ENCODE measurements around the gene FAM81A. TPM values are rescaled to one million over a fixed set of nuclear protein-coding genes. Genes with fewer than 3 reads are reported as not detected.

The FAM81A gene
- polyA plus RNA-seq, 1 donor from 2014 or later, result 5.0 TPM

GRCh38 chr15:59541750-59542149, 103.8 kb downstream of the FAM81A start:
- Histone ChIP-seq H3K9me3 (ENCODE audit: low read length) (no peaks in the 10 kb centered on the region), H3K4me2 (ENCODE audit: low read length) (no peak overlapping the region), H3K36me3 (ENCODE audit: insufficient read depth, low read length) (no peaks in the 10 kb centered on the region), H3K27me3 (ENCODE audit: insufficient read depth, low read depth, low read length) (no peaks in the 10 kb centered on the region), H3K79me2 (replicated peaks; ENCODE audit: insufficient read depth, low read length) (no peaks in the 10 kb centered on the region), H3K9ac (ENCODE audit: low read length) (no peak overlapping the region), H3K9me2 (ENCODE audit: insufficient read depth, low read length) (no peaks in the 10 kb centered on the region), H3K27ac (ENCODE audit: low read length) (no peak overlapping the region), H2AFZ (ENCODE audit: low read depth, low read length) (no peak overlapping the region), H3K4me3 (ENCODE audit: low read length) (no peak overlapping the region), H4K20me1 (ENCODE audit: insufficient read depth) (no peaks in the 10 kb centered on the region), H3F3A (ENCODE audit: insufficient read depth, low read length, poor library complexity, severe bottlenecking) (no peaks in the 10 kb centered on the region)
- TF ChIP-seq MXI1 (conservative IDR thresholded peaks at IDR 0.05; ENCODE audit: poor library complexity, severe bottlenecking) (no peak), EP300 (conservative IDR thresholded peaks at IDR 0.05; ENCODE audit: poor library complexity, severe bottlenecking) (no peak), CTCF (IDR thresholded peaks at IDR 0.05; ENCODE audit: poor library complexity, severe bottlenecking) (no peak), EZH2 (IDR thresholded peaks at IDR 0.05; ENCODE audit: borderline replicate concordance, insufficient read depth, low read length, poor library complexity, severe bottlenecking) (no peak), SMC3 (conservative IDR thresholded peaks at IDR 0.05; ENCODE audit: poor library complexity) (no peak), TAF1 (IDR thresholded peaks at IDR 0.05; ENCODE audit: low read depth) (no peak), RAD21 (conservative IDR thresholded peaks at IDR 0.05) (no peak), POLR2AphosphoS5 (IDR thresholded peaks at IDR 0.05) (no peak)
- TF ChIP-seq, protein P1, sequence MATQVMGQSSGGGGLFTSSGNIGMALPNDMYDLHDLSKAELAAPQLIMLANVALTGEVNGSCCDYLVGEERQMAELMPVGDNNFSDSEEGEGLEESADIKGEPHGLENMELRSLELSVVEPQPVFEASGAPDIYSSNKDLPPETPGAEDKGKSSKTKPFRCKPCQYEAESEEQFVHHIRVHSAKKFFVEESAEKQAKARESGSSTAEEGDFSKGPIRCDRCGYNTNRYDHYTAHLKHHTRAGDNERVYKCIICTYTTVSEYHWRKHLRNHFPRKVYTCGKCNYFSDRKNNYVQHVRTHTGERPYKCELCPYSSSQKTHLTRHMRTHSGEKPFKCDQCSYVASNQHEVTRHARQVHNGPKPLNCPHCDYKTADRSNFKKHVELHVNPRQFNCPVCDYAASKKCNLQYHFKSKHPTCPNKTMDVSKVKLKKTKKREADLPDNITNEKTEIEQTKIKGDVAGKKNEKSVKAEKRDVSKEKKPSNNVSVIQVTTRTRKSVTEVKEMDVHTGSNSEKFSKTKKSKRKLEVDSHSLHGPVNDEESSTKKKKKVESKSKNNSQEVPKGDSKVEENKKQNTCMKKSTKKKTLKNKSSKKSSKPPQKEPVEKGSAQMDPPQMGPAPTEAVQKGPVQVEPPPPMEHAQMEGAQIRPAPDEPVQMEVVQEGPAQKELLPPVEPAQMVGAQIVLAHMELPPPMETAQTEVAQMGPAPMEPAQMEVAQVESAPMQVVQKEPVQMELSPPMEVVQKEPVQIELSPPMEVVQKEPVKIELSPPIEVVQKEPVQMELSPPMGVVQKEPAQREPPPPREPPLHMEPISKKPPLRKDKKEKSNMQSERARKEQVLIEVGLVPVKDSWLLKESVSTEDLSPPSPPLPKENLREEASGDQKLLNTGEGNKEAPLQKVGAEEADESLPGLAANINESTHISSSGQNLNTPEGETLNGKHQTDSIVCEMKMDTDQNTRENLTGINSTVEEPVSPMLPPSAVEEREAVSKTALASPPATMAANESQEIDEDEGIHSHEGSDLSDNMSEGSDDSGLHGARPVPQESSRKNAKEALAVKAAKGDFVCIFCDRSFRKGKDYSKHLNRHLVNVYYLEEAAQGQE (IDR thresholded peaks at IDR 0.05; ENCODE audit: borderline replicate concordance), result no peak

GRCh38 chr15:59543721-59544547, 105.9 kb downstream of the FAM81A start:
- no peaks in the 10 kb centered on the region for H3K36me3 ChIP-seq (ENCODE audit: insufficient read depth, low read length)
- no peak overlapping the region for H3K9ac ChIP-seq (ENCODE audit: low read length)
- H3K9me2 ChIP-seq (ENCODE audit: insufficient read depth, low read length), result no peaks in the 10 kb centered on the region
- no peaks in the 10 kb centered on the region for H3K27me3 ChIP-seq (ENCODE audit: insufficient read depth, low read depth, low read length)
- no peak overlapping the region for H3K27ac ChIP-seq (ENCODE audit: low read length)
- H4K20me1 ChIP-seq (ENCODE audit: insufficient read depth), result no peaks in the 10 kb centered on the region
- no peak overlapping the region for H3K4me2 ChIP-seq (ENCODE audit: low read length)
- H3K4me3 ChIP-seq (ENCODE audit: low read length), result no peak overlapping the region
- H3K79me2 ChIP-seq (replicated peaks; ENCODE audit: insufficient read depth, low read length), result no peaks in the 10 kb centered on the region
- no peak overlapping the region for H2AFZ ChIP-seq (ENCODE audit: low read depth, low read length)
- TF ChIP-seq MXI1 (conservative IDR thresholded peaks at IDR 0.05; ENCODE audit: poor library complexity, severe bottlenecking), result no peak
- TF ChIP-seq EZH2 (IDR thresholded peaks at IDR 0.05; ENCODE audit: borderline replicate concordance, insufficient read depth, low read length, poor library complexity, severe bottlenecking), result no peak
- TF ChIP-seq RAD21 (conservative IDR thresholded peaks at IDR 0.05), result no peak
- TF ChIP-seq EP300 (conservative IDR thresholded peaks at IDR 0.05; ENCODE audit: poor library complexity, severe bottlenecking), result no peak
- TF ChIP-seq, protein P1 (IDR thresholded peaks at IDR 0.05; ENCODE audit: borderline replicate concordance), result no peak
- TF ChIP-seq SMC3 (conservative IDR thresholded peaks at IDR 0.05; ENCODE audit: poor library complexity), result no peak
- TF ChIP-seq TAF1 (IDR thresholded peaks at IDR 0.05; ENCODE audit: low read depth), result no peak
- TF ChIP-seq POLR2AphosphoS5 (IDR thresholded peaks at IDR 0.05), result no peak
- no peak for TF ChIP-seq CTCF (IDR thresholded peaks at IDR 0.05; ENCODE audit: poor library complexity, severe bottlenecking)
- no peaks in the 10 kb centered on the region for H3F3A ChIP-seq (ENCODE audit: insufficient read depth, low read length, poor library complexity, severe bottlenecking)
- H3K9me3 ChIP-seq (ENCODE audit: low read length), result no peaks in the 10 kb centered on the region
